HG02571 (cell line): Measurements from ENCODE around the gene CCDC85A.

Experiments
- ATAC-seq: cut with Tn5 transposase; IDR thresholded peaks from one replicate; pipeline ENCODE4 v1.9.1; 2021; ENCODE audit warnings: mild to moderate bottlenecking, moderate library complexity; ENCODE audit not compliant: unreplicated experiment

The CCDC85A gene

GRCh38 chr2:56192664-56193305, 9.0 kb downstream of the CCDC85A start:
- no peak for ATAC-seq

- no peak for ATAC-seq
Observed at GRCh38 chr2:56195563-56195962, 11.8 kb downstream of the CCDC85A start.

GRCh38 chr2:56197816-56198215, 14.0 kb downstream of the CCDC85A start:
- ATAC-seq: no peak

- ATAC-seq: no peak
Observed at GRCh38 chr2:56198936-56199335, 15.1 kb downstream of the CCDC85A start.

- ATAC-seq: no peak
Observed at GRCh38 chr2:56199492-56199891, 15.7 kb downstream of the CCDC85A start.

- ATAC-seq: no peak
Observed at GRCh38 chr2:56202381-56203121, 18.8 kb downstream of the CCDC85A start.

- no peak for ATAC-seq
Observed at GRCh38 chr2:56204556-56204955, 20.8 kb downstream of the CCDC85A start.

- no peak for ATAC-seq
Observed at GRCh38 chr2:56206250-56206649, 22.5 kb downstream of the CCDC85A start.

GRCh38 chr2:56207760-56208159, 24.0 kb downstream of the CCDC85A start:
- no peak for ATAC-seq

GRCh38 chr2:56208380-56208779, 24.6 kb downstream of the CCDC85A start:
- no peak for ATAC-seq

- no peak for ATAC-seq
Observed at GRCh38 chr2:56209701-56210100, 25.9 kb downstream of the CCDC85A start.

GRCh38 chr2:56210291-56210690, 26.5 kb downstream of the CCDC85A start:
- ATAC-seq: no peak

- ATAC-seq: no peak
Observed at GRCh38 chr2:56211048-56211447, 27.3 kb downstream of the CCDC85A start.

GRCh38 chr2:56215911-56216310, 32.1 kb downstream of the CCDC85A start:
- ATAC-seq: no peak

GRCh38 chr2:56217106-56217505, 33.3 kb downstream of the CCDC85A start:
- no peak for ATAC-seq

GRCh38 chr2:56222481-56222880, 38.7 kb downstream of the CCDC85A start:
- no peak for ATAC-seq

GRCh38 chr2:56224316-56224715, 40.5 kb downstream of the CCDC85A start:
- no peak for ATAC-seq

GRCh38 chr2:56227811-56228210, 44.0 kb downstream of the CCDC85A start:
- ATAC-seq: no peak

- ATAC-seq: no peak
Observed at GRCh38 chr2:56229397-56230060, 45.7 kb downstream of the CCDC85A start.

- no peak for ATAC-seq
Observed at GRCh38 chr2:56230156-56230555, 46.4 kb downstream of the CCDC85A start.

GRCh38 chr2:56231361-56231760, 47.6 kb downstream of the CCDC85A start:
- ATAC-seq: no peak

- ATAC-seq: no peak
Observed at GRCh38 chr2:56232912-56233311, 49.1 kb downstream of the CCDC85A start.
